Hypothalamus (tissue), 51 donors: ENCODE data around the gene LYPD5.
A peak's percentile ranks its signal among the peaks of the same experiment; 100 is the strongest.

Experiments used
- DNase-seq, 51 donors: peaks; one replicate each; lab custom pipeline; 2025; lab: John Stamatoyannopoulos, UW

The LYPD5 gene

GRCh38 chr19:43755256-43755801, 46.9 kb downstream of the LYPD5 start:
- DNase-seq, result peak; percentile 15 to 83 (median 59)

GRCh38 chr19:43754503-43755255, 47.6 kb downstream of the LYPD5 start, which contains the start of gene SMG9:
Gene SMG9 (minus strand): TSS chr19:43754962. CDS start chr19:43750741, 4,221 bp downstream.
- DNase-seq, result peak; percentile 77 to 99 (median 95)

GRCh38 chr19:43754253-43754502, 48.1 kb downstream of the LYPD5 start:
- DNase-seq, result no peak

- no peak for DNase-seq
These were observed 49.9 kb downstream of the LYPD5 start for GRCh38 chr19:43752287-43752875.

GRCh38 chr19:43751466-43752220, 50.6 kb downstream of the LYPD5 start:
- no peak for DNase-seq

- no peak for DNase-seq
These were observed 52.3 kb downstream of the LYPD5 start for GRCh38 chr19:43749898-43750297.

GRCh38 chr19:43749152-43749551, 53.1 kb downstream of the LYPD5 start:
- DNase-seq, result no peak

- no peak for DNase-seq
These were observed 53.6 kb downstream of the LYPD5 start for GRCh38 chr19:43748685-43749084.

GRCh38 chr19:43748205-43748594, 54.0 kb downstream of the LYPD5 start:
- no peak for DNase-seq

- DNase-seq, result no peak
These were observed 54.6 kb downstream of the LYPD5 start for GRCh38 chr19:43747557-43748204.
